HG03139 (cell line): Measurements from ENCODE around the gene NIPBL.
"Not testable (repeated sequence)": the region's sequence is repeated elsewhere in the genome, so short reads cannot be mapped to it uniquely, and the experiment has no call there.

Experiments used
- ATAC-seq: cut with Tn5 transposase; IDR thresholded peaks from one replicate; pipeline ENCODE4 v1.9.1; 2021; ENCODE audit not compliant: unreplicated experiment

The NIPBL gene, protein sequence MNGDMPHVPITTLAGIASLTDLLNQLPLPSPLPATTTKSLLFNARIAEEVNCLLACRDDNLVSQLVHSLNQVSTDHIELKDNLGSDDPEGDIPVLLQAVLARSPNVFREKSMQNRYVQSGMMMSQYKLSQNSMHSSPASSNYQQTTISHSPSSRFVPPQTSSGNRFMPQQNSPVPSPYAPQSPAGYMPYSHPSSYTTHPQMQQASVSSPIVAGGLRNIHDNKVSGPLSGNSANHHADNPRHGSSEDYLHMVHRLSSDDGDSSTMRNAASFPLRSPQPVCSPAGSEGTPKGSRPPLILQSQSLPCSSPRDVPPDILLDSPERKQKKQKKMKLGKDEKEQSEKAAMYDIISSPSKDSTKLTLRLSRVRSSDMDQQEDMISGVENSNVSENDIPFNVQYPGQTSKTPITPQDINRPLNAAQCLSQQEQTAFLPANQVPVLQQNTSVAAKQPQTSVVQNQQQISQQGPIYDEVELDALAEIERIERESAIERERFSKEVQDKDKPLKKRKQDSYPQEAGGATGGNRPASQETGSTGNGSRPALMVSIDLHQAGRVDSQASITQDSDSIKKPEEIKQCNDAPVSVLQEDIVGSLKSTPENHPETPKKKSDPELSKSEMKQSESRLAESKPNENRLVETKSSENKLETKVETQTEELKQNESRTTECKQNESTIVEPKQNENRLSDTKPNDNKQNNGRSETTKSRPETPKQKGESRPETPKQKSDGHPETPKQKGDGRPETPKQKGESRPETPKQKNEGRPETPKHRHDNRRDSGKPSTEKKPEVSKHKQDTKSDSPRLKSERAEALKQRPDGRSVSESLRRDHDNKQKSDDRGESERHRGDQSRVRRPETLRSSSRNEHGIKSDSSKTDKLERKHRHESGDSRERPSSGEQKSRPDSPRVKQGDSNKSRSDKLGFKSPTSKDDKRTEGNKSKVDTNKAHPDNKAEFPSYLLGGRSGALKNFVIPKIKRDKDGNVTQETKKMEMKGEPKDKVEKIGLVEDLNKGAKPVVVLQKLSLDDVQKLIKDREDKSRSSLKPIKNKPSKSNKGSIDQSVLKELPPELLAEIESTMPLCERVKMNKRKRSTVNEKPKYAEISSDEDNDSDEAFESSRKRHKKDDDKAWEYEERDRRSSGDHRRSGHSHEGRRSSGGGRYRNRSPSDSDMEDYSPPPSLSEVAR (N-terminal part only)

DNA sequence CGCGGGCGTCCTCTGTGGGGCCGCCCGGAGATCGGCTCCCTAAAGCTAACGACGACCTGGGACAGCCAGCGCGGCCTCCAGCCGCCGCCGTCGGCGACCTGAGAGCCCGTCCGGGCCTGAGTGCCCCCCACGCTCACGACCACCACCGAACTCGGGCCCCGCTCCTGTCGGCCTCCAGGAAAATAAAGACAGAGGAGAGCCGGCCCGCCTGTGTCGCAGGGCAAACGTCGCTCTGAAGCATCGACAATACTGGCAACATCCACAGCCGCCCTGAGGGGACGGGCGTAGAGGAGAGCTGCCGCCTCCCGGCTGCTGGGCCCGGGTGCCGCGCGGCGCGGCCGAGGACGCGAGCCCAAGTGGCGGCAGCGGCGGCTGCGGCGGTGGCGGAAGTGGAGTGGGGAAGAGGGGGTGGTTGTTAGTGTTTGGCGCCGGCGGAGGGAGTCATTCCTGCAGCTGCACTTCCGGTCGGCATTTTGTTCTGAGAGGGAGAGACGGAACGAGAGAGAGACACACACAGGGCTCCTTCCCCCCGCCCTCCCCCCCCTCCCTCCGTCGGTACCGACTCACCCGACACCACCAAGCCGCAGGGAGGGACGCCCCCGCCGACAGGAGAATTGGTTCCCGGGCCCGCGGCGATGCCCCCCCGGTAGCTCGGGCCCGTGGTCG is at the start of gene NIPBL:
NIPBL (plus strand) TSS at position 471 of the 666 bp plus-strand sequence. CDS start 76,928 bp downstream, outside the sequence.
- ATAC-seq = peak; percentile 56

DNA sequence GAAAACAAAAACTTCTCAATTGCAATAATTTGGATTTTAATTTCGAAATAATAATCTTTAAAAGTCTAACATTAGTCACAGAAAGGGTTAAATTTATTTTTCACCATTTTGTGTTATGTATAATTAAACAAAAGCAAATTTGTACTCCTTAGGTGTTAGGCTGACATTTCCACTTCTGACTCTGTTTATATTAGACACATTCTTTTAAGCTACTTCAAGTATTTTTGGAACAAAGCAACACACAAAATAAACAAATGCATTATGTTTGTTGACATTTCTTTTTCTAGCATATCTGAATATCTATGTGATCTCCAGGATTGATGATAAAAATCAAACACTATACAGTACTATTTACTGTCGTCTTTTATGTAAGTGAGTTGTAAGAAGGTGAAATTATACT is 44.3 kb upstream of the NIPBL start:
- ATAC-seq = no peak

DNA sequence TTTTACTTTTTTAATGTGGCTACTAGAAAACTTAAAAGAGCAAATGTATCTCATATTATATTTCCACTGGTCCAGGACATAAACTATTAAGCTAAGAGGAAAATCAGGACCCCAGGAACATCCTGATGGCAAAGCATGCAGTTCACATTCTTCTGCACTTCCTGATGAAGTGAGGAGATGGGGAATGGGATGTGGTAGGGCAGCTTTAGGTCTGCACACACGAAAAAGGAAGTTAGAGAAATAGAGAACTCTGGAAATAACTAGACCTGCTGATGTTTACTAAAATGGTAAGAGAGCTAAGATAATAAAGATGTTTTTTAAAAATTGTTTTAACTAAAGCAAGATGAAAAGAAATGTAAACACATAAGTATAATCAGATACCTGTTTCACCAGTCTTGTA is 39.7 kb upstream of the NIPBL start:
- ATAC-seq = no peak

DNA sequence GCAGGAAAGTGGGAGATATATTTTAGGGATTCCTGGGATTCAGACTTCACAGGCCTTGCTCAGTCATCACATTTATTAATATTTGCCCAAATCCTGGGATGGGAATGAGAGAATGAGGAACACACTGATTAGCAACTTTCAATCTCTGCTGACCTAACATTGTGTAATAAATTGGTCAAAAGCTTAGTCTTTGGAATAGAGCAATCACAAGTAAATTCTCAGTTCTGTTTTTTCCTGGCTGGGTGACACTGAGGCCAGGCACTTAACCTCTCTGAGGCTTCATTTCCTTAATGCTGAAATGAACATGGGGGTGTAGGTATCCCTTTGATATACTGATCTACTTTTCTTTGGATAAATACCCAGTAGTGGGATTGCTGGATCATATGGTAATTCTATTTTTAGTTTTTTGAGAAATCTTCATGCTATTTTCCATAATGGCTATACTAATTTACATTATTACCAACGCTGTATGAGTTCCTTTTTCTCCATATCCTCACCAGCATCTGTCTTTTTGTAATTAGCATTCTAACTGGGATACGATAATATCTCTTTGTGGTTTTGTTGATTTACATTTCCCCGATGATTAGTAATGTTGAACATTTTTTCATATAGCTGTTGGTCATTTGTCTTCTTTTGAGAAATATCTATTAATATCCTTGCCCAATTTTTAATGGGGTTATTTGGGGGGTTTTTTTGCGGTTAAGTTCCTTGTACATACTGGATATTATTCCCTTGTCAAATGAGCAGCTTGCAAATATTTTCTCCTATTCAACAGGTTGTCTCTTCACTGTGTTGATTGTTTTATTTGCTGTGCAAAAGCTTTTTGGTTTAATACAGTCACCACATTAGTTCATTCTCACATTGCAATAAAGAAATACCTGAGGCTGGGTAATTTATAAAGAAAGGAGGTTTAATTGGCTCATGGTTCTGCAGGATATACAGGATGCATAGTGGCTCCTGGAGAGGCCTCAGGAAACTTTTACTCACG is 36.8 kb upstream of the NIPBL start:
- ATAC-seq = no peak

DNA sequence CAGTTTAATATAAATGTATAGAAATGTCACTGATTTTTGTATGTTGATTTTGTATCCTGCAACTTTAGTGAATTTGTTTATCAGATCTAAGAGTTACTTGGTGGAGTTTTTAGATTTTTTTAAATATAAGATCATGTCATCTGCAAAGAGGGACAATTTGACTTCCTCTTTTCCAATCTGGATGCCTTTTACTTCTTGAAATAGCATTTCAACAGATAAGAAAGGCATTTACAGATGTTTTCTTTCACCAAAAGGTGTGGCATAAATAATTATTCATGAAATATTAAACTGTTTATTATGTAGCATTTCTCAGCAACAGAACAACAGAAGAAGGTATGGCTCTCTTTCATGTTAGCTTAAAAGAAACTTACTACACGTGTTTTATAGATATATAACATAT is 34.9 kb upstream of the NIPBL start:
- ATAC-seq = no peak

DNA sequence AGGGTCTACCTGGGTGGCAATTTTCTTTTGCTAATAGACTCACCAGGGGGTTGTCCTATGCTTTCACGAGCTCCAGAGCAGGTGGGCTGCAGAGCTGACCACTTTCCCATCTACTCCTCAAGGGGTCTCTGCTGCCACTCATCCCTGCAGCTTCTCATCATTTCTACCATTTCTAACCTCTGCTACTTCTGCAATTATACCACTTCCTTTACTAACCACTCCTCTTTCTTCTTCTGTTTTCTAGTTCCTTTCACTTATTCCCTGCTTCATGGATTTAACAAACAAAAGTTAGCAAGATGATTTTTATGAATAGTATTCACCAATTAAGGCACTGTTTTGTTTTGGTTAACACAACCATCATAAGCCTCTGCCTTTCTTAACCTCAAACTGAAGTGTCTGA is 34.5 kb upstream of the NIPBL start:
- ATAC-seq = no peak

DNA sequence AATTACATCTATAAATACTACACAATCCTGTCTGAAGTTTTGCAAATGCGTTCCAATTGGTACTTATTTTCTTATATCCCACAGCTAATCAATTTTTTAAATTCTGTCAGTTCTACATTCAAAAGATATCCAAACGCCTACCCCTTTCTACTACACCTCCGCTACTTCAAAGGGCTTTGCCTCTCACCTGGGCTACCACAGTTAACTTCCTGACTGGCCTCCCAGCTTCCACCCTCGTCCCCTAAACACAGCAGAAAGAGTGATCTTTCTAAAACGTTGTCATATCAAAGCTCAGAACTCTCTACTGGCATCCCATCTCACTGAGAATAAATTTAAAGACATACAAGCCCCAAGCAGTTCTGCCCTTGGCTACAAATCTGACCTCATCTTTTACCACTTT is 32.3 kb upstream of the NIPBL start:
- ATAC-seq = no peak

DNA sequence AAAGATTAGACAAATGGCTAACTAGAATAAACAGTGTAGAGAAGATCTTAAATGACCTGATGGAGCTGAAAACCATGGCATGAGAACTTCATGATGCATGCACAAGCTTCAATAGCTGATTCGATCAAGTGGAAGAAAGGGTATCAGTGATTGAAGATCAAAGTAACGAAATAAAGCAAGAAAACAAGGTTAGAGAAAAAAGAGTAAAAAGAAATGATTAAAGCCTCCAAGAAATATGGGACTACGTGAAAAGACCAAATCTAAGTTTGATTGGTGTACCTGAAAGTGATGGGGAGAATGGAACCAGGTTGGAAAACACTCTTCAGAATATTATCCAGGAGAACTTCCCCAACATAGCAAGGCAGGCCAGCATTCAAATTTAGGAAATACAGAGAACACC is 28.0 kb upstream of the NIPBL start:
- not testable (repeated sequence) for ATAC-seq

DNA sequence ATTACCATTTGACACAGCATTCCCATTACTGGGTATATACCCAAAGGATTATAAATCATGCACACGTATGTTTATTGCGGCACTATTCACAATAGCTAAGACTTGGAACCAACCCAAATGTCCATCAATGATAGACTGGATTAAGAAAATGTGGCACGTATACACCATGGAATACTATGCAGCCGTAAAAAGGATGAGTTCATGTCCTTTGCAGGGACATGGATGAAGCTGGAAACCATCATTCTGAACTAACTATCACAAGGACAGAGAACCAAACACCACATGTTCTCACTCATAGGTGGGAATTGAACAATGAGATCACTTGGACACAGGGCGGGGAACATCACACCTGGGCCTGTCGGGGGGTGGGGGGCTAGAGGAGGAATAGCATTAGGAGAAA is 23.7 kb upstream of the NIPBL start:
- not testable (repeated sequence) for ATAC-seq

DNA sequence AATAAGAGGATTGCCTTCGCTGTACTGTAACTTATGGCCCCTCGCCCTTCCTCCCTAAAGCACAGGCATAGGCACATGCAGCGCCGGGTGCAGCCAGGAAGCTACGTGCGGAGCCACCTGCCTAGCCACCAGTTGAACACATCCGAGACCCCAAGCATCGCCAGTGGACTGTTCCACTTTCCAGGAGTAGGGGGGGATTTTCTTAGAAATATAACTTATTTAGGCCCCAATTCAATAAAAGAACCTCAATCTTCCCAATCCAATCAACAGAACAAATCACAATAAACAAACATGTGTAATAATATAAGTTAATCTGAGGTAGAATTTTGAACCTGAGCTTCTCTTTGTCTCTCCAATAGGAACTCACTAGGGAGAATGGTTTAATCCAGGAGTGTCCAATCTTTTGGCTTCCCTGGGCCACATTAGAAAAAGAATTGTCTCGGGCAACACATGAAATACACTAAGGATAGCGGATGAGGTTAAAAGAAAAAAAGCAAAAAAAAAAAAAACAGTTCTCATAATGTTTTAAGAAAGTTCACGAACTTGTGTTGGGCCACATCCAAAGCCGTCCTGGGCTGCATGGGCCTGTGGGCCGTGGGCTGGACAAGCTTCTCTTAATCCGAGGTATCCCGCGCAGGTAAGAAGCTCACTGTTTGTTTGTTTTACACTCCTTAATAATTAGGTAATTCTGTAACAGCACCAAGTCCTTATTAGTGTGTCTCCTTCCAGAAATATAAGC is 22.0 kb upstream of the NIPBL start:
- no peak for ATAC-seq

DNA sequence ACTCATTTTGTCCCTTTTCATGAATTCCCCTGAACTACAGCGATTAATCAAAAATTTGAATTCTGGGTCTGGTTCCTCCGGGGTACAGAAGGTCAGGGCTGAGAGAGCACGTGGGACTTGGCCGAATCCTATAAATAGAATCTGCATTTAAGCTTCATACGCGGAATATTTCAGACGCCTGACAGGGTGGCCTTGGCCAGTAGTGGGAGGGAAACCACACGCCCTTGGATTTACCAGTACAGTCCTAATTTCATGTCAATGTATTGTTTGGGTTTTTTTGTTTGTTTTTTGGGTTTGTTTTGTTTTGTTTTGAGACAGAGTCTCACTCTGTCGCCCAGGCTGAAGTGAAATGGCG is 21.5 kb upstream of the NIPBL start:
- no peak for ATAC-seq

DNA sequence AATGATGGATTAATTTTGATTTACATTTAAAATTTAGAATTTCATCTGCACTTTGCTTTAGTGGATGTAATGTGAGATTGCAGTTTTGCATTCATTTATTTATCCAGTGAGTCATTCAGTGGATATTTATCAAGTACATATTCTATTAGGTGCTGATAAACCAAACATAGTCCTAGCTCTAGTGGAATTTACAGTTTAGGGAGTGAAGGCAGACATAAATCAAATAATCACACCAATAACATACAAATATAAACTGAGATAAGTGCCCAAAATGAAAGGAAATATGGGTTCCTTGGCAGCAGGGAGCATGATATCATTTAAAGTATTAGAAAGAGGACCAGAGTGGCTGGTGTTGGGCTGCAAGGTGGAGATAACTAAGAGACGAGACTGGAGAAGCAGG is 14.7 kb upstream of the NIPBL start:
- ATAC-seq = no peak

DNA sequence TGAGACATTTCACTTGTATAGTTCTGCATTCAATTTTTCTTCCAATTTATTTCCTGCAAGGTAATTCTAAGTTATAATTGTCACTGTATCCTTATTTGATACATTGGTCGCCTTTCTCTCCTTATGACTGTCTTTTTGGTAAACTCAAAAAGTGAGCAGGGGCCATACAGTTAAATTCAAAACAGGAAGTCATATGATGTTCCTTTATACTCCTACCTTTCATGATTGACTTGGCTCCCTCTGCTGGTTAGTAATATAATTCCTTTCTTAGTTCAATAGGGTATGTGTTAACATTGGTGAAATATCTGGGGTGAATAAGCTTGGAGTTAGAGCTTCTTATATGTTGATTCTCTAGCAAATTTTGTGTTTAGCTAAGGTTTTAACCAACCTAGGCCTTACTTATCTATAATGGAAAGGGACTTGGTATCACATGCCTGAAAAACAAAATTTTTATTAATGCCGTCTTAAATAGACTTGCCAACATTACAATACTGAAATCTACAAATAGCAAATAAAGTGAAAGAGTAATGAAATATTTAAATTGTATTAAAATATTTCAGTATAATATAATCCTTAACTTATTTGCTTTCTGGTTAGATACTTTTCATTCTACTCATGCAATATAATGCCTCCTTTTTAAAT is 6.0 kb upstream of the NIPBL start:
- peak; percentile 79 for ATAC-seq

DNA sequence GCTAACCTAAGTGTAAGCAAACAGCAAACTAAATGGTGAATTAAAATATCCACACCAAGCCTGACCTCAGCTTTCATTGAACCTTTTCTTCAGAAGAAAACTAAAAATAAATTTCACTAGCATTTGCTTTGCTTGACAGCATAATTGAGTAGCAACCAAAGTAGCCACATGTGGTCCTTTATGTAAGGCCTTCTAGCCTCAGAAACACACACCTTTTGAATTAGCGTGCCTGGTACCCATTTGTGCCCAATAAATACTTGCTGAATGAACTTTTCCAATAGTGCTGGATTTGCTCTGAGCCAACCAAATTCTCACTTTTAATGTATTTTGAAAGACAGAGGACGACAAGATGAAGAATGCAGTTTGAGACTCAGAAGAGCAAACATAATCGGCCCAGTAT is 2.1 kb upstream of the NIPBL start:
- no peak for ATAC-seq

DNA sequence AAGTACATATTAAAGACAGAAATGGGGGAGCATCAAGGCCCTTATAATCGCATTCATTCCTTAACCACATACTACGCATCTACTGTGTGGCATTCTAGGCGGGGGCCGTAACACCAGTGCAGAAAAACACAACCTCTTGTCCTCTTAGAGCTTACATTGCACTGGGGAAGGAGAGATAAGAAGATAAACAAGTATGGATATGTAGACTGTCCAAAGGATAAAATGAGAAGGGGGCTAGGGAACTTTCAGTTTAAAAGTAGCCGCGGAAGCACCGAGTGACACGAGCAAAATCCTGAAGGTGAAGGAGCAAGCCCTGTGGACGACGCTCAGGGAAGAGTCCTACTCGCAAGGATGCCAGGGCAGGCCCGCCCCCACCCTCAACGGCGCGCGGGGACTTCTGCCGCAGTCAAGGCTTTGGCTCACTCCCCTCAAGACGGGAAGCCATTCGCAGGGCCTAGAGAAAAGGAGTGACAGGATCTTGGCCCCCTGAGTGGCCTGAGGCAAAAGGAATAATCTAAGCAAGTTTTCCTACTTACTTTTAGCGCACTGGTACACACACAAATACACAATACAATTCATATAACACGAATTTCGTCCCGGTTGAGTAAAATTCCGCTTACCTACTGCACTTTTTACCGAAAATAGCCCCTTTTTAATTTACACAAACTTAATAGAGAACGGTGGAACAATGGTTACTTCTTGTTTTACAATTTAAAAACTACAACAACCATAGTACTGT is 1.3 kb upstream of the NIPBL start:
- ATAC-seq = no peak

DNA sequence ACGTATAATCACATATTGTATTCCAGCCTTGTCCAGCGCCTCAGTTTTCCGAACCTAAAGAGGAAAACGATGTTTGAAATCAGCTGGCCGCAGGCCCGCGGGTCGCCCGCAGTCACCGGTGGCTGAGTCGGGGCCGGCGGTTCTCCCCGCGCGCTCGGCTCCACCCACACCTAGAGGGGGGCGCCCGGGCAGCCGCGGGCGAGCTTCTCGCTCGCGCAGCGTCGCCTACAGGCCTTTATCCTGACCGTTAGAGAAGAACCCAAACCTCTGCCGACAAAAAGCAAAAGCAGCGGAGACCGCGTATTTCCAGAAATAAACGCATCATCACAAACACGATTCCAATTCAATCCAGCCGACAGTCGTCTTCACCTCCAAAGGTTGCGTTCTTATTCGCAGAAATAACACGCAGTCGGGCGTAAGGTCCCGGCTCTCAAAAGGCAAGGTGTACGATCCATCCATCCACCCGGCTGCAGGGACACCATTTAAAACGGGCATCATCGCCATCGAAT is 725 bp upstream of the NIPBL start:
- ATAC-seq = peak; percentile 59

DNA sequence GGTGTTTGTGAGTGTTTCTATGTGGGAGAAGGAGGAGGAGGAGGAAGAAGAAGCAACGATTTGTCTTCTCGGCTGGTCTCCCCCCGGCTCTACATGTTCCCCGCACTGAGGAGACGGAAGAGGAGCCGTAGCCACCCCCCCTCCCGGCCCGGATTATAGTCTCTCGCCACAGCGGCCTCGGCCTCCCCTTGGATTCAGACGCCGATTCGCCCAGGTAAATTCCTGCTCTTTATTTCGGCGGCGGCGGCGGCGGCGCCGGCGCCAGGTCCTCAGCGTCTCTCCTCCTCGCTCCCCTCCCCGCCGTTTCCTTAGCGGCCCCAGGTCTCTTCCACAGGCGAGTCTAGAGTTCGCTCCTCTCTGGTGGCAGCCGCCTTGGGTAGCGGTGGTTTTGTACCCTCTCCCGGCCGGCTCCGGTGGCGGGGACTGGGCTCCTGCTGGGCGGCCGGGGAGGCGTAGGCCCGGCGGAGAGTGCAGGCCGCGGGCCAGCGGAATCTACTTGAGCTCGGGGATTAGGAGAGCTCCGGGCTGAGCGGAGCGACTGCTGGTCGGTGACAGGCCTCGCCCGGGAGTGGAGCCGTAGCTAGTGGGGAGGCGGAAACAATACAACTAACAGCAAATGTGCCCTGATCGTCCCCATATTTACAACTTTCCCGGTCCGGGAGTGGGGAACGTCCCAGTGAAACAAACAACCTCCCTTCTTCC is 547 bp downstream of the NIPBL start:
- ATAC-seq = no peak
